NT2/D1 (cell line): ENCODE data around the gene TSEN2.

Source experiments
- SUZ12 ChIP-seq: IDR thresholded peaks from 2 replicates; pipeline ENCODE4 v1.6.1; 2011; ENCODE audit not compliant: insufficient read length, insufficient read depth; ENCODE audit errors: extremely low read depth
- YY1 ChIP-seq: IDR thresholded peaks from 2 replicates; pipeline ENCODE4 v1.6.1; 2011; ENCODE audit not compliant: insufficient read length, insufficient read depth
- ZNF274 ChIP-seq: IDR thresholded peaks from 2 replicates; pipeline ENCODE4 v1.6.1; 2011; ENCODE audit warnings: mild to moderate bottlenecking, low read depth, low read length

DNA sequence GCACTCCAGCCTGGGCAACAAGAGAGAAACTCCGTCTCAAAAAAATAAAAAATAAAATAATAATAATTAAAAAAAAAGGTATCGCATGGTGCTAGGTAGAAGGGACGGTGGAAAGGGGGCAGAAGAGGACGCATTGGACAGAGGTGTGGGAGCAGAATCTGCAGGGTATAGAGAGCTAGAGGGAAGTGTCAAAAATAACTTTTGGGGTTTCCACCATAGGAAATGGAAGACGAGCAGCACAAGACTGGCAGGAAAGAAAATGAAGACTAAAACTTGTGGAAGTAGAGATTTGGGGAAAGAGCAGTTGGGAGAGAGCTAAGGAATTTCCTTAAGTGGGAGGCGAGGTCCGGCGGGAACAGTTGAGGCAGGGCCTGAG lies 72.0 kb downstream of the TSEN2 start:
- TF ChIP-seq SUZ12: no peak
- TF ChIP-seq YY1: no peak
- TF ChIP-seq ZNF274: no peak
